ENCODE results near the gene OR2C1.

DNA sequence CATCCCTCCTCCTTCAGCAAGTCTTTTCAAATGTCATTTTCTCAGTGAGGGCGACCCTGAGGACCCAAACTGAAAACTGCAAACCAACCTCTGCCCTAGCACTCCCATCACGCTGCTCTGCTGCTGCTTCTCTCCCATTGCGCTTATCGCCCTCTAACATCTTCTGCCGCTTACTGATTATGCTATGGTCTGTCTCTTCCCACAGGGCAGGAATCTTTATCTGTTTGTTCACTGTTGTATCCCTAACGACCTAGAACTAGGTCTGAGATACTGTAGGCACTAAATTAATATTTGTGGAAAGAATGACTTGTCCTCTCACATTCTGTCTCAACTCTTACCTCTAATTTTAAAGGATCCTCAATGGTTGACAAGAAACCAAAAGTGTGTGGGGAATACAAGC lies 32.6 kb downstream of the OR2C1 start:
- TF ChIP-seq, protein P1, sequence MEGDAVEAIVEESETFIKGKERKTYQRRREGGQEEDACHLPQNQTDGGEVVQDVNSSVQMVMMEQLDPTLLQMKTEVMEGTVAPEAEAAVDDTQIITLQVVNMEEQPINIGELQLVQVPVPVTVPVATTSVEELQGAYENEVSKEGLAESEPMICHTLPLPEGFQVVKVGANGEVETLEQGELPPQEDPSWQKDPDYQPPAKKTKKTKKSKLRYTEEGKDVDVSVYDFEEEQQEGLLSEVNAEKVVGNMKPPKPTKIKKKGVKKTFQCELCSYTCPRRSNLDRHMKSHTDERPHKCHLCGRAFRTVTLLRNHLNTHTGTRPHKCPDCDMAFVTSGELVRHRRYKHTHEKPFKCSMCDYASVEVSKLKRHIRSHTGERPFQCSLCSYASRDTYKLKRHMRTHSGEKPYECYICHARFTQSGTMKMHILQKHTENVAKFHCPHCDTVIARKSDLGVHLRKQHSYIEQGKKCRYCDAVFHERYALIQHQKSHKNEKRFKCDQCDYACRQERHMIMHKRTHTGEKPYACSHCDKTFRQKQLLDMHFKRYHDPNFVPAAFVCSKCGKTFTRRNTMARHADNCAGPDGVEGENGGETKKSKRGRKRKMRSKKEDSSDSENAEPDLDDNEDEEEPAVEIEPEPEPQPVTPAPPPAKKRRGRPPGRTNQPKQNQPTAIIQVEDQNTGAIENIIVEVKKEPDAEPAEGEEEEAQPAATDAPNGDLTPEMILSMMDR (IDR thresholded peaks at IDR 0.05), result no peak
- TF ChIP-seq POLR2A (IDR thresholded peaks at IDR 0.05), result no peak

All from body of pancreas (tissue), 4 donors.